Fibroblast of lung (primary cell): ENCODE results near the gene TSPY2.
"Not testable (repeated sequence)": the region's sequence is repeated elsewhere in the genome, so short reads cannot be mapped to it uniquely, and the experiment has no call there.

Experiments used
- CTCF ChIP-seq, 2 donors: IDR thresholded peaks in 1 of 2; conservative IDR thresholded peaks in 1 of 2; 1 replicate in 1 of 2; 2 replicates in 1 of 2; pipeline ENCODE4 v1.5.1; 2011 to 2012; ENCODE audit warnings: low read length in 2 of 2, control low read depth in 1 of 2, inconsistent platforms in 1 of 2, low read depth in 1 of 2, mild to moderate bottlenecking in 1 of 2
- EZH2 ChIP-seq: IDR thresholded peaks from 2 replicates; pipeline ENCODE4 v1.5.1; 2012; ENCODE audit warnings: low read length, control low read depth, mild to moderate bottlenecking; ENCODE audit errors: missing control alignments

GRCh38 chrY:6269839-6270238 lies 23.8 kb downstream of the TSPY2 start:
- TF ChIP-seq CTCF (conservative IDR thresholded peaks at IDR 0.05 in 1 of 2, IDR thresholded peaks at IDR 0.05 in 1 of 2; ENCODE audit: low read depth in 1 of 2, low read length in 2 of 2); EZH2: not testable (repeated sequence)
